ENCODE results near the gene SNX8. TPM values are rescaled to one million over a fixed set of nuclear protein-coding genes. Genes with fewer than 3 reads are reported as not detected.
"Not testable (repeated sequence)": the region's sequence is repeated elsewhere in the genome, so short reads cannot be mapped to it uniquely, and the experiment has no call there.

SNX8 gene
- 7.8 and 10.7 TPM in 2 replicates for total RNA-seq

- peak; percentile 58 to 91 for DNase-seq (ENCODE audit: low read depth in 2 of 2)
Measured at GRCh38 chr7:2314209-2314955, at the start of gene SNX8. SNX8 (minus strand) TSS chr7:2314441; CDS start chr7:2314421, 20 bp downstream.

- DNase-seq (ENCODE audit: low read depth in 2 of 2): no peak
Measured at GRCh38 chr7:2362385-2363088, 48.3 kb upstream of the SNX8 start.

GRCh38 chr7:2360796-2361195 lies 46.6 kb upstream of the SNX8 start:
- no peak for DNase-seq (ENCODE audit: low read depth in 2 of 2)

GRCh38 chr7:2359610-2360009 lies 45.4 kb upstream of the SNX8 start:
- no peak for DNase-seq (ENCODE audit: low read depth in 2 of 2)

- no peak for DNase-seq (ENCODE audit: low read depth in 2 of 2)
Measured at GRCh38 chr7:2358968-2359527, 44.8 kb upstream of the SNX8 start.

GRCh38 chr7:2357571-2357970 lies 43.3 kb upstream of the SNX8 start:
- DNase-seq (ENCODE audit: low read depth in 2 of 2): no peak

- no peak for DNase-seq (ENCODE audit: low read depth in 2 of 2)
Measured at GRCh38 chr7:2357165-2357564, 42.9 kb upstream of the SNX8 start.

GRCh38 chr7:2355705-2356008 lies 41.4 kb upstream of the SNX8 start:
- DNase-seq (ENCODE audit: low read depth in 2 of 2): no peak

GRCh38 chr7:2354939-2355704 lies 40.9 kb upstream of the SNX8 start:
- DNase-seq (ENCODE audit: low read depth in 2 of 2): peak in 1 of 2 donors; percentile 47

- peak; percentile 92 to 96 for DNase-seq (ENCODE audit: low read depth in 2 of 2)
Measured at GRCh38 chr7:2354186-2354938, 40.1 kb upstream of the SNX8 start, which contains the start of gene EIF3B. EIF3B (plus strand) TSS chr7:2354827; CDS start chr7:2354922, 95 bp downstream.

- peak; percentile 73 to 91 for DNase-seq (ENCODE audit: low read depth in 2 of 2)
Measured at GRCh38 chr7:2353936-2354185, 39.6 kb upstream of the SNX8 start.

GRCh38 chr7:2353113-2353935 lies 39.1 kb upstream of the SNX8 start:
- DNase-seq (ENCODE audit: low read depth in 2 of 2): no peak

- no peak for DNase-seq (ENCODE audit: low read depth in 2 of 2)
Measured at GRCh38 chr7:2350861-2351260, 36.6 kb upstream of the SNX8 start.

- no peak for DNase-seq (ENCODE audit: low read depth in 2 of 2)
Measured at GRCh38 chr7:2350055-2350454, 35.8 kb upstream of the SNX8 start.

- DNase-seq (ENCODE audit: low read depth in 2 of 2): not testable (repeated sequence)
Measured at GRCh38 chr7:2347351-2348063, 33.3 kb upstream of the SNX8 start.

GRCh38 chr7:2336626-2337299 lies 22.5 kb upstream of the SNX8 start:
- DNase-seq (ENCODE audit: low read depth in 2 of 2): no peak

- not testable (repeated sequence) for DNase-seq (ENCODE audit: low read depth in 2 of 2)
Measured at GRCh38 chr7:2332606-2333231, 18.5 kb upstream of the SNX8 start.

- no peak for DNase-seq (ENCODE audit: low read depth in 2 of 2)
Measured at GRCh38 chr7:2331707-2332106, 17.5 kb upstream of the SNX8 start.

- DNase-seq (ENCODE audit: low read depth in 2 of 2): no peak
Measured at GRCh38 chr7:2330493-2330892, 16.3 kb upstream of the SNX8 start.

Measured in dermis microvascular lymphatic vessel endothelial cell (primary cell).